Activated CD8-positive, alpha-beta memory T cell treated with anti-CD3 and anti-CD28 coated beads, Interleukin-2, amount 50 U/mL, for 4 hours (primary cell): ENCODE results near the gene IHH.
A peak's percentile ranks its signal among the peaks of the same experiment; 100 is the strongest.

Experiments used
- DNase-seq: peaks from one replicate; pipeline ENCODE4 v3.0.0-alpha.2; 2020

Gene IHH

DNA sequence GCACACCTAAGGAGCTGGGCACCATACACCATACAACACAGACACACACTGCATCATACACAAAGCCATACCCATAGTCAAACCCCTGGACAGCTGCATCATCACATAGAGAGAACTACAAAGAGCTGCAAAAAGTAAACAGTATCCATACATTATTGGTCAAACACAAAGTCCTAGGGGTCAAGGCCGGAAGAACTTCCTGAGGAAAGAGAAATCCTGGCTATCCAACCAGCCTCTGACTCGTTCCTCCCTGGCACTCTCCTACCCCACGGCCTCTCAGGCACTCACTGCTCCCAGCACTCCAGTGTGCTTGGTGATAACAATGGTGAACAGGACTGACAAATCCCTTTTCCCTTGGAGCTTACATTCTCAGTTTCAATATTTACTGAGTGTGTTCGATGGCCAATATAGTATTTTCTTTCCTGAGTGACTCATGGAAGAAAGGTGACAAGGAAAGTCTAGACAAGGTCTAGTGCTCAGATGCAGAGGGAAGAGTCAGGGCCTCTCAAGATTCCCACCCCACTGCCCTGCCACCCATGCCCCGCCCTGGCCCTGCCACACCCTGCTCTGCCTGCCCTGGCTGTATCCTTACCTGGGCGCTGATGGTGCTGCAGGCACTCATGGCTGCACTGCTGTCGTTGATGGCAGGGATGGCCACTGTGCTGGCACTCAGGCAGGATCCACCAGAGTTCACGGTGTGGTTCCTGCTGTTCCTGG lies 22.8 kb downstream of the IHH start:
- DNase-seq, result no peak

DNA sequence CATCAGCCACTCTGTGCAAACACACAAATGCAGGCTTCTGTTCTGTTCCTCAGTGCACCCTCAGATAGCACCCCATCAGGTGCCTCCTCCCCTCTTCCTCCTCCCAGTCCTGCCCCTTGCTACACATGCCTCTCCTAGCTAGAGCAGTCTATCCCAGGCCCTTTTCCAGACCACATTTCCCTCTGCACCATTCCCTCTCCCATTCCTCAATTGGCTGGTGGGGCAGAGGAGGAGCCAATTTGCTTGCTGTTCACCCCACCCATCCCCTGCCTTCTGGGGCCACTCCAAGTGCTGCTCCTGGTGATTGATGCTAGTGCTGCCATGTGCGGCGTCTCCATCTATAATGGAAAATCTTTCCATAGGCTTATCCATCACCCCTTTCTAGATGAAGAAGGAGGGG lies 24.8 kb downstream of the IHH start:
- no peak for DNase-seq

- no peak for DNase-seq
Measured at GRCh38 chr2:219034823-219035222, 25.9 kb downstream of the IHH start.

- no peak for DNase-seq
Measured at GRCh38 chr2:219032051-219032745, 28.5 kb downstream of the IHH start.

- no peak for DNase-seq
Measured at GRCh38 chr2:219031005-219031738, 29.5 kb downstream of the IHH start.

GRCh38 chr2:219030177-219030940 lies 30.4 kb downstream of the IHH start:
- no peak for DNase-seq

- DNase-seq, result peak; percentile 76
Measured at GRCh38 chr2:219029829-219030165, 30.9 kb downstream of the IHH start.

DNA sequence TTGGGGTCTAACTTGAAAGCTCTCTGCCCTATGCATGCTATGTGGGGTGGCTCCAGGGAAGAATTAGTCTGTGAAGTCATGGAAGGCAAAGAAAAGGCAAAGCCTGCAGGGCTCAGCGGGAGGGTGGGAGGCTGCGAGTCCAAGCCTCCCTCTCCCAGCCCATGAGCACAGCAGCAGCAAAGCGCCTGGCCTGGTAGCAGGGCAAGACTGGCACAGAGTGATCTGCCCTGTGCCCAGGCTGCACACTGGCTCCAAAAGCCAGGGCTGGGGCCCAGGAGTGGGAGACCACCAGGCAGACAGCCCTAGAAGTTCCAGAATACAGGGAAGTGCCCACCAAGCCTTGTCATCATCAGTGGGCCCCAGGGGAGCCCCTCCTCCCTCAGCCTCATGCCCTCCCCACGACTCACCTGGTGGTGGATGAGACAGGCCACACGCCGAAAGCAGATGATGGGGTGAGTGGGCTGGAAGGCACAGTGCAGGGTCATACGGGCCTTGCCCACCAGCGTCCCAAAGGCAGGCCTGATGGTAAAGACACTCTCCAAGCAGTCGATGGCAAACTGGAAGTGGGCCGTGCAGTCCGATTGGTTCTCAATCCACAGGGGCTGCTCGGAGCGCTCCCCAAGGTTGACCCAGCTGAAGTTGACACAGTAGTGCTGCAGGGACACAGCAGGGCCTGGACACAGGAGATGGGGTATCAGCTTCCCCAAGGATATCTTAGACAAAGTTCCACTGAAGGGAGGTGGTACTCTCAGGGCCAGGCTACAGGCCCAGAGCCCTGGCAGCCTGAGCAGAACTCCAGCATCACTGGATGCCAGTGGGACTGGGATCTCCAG lies 31.5 kb downstream of the IHH start:
- DNase-seq, result no peak

DNA sequence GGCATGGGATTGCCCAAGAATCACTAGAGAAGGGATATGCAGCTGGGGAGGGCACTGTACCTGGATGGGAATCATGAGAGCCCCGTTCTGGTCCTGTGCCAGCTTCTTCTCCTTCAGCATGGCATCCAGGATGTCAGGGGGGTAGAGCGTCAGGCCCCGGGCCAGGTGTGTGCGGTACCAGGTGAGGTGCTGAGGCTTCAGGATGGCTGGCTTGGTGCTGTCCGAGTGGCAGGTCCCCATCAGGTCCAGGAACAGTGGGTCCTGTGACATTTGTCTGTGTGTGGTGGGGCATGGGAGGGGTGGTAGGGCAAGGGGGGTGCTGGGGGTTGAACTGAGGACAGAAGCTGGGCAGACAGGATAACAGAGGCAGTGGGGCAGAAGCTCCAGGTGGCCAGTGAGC lies 32.6 kb downstream of the IHH start:
- DNase-seq, result no peak

- no peak for DNase-seq
Measured at GRCh38 chr2:219027511-219028055, 33.1 kb downstream of the IHH start.

- no peak for DNase-seq
Measured at GRCh38 chr2:219026946-219027345, 33.8 kb downstream of the IHH start.

- DNase-seq, result no peak
Measured at GRCh38 chr2:219025637-219026585, 34.8 kb downstream of the IHH start.

- DNase-seq, result no peak
Measured at GRCh38 chr2:219024059-219024458, 36.7 kb downstream of the IHH start.

DNA sequence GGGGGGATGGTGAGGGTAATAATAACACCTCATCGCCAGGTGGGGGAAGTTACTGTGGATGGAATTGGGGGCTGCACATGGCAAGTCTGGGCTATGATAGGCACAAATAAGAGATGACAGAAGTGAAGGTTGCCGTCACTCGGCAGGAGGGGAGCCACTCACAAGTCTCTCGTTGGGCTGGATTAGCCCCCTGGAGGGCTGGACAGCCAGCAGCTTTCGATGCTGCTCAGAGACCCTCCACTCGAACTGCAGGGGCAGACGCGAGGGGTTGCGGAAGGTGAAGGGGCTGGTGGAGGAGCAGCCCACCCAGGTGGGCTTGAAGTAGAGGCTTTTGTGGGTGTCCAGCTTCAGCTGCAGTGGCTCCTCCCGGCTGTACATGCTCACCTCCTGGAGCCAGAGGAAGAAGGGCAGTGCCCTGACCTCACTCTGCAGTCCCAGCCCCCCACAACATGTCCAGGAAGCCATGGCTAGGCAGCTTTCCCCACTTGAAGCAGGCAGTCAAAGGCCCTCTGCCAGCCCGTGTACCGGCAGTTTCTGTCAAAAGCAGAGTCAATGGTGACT lies 37.6 kb downstream of the IHH start:
- DNase-seq, result no peak

DNA sequence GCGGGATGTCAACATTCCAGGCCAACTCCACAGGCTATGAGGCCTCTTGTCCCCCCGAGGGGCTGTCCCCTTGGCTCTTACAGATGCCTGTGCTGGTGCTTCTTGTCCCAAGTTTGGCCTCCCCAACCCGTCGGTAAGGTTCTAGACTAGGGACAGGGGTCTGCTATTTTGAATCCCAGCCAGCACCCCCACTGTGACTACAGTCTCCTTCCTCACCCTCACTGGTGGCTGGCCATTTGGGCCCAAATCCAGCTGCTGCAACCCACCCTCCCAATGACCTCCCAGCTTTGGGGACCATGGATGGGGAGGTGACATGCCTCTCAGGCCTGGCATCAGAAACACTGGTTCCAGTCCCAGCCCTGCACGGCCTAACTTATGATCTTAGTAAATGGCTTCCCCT lies 38.1 kb downstream of the IHH start:
- DNase-seq, result no peak

DNA sequence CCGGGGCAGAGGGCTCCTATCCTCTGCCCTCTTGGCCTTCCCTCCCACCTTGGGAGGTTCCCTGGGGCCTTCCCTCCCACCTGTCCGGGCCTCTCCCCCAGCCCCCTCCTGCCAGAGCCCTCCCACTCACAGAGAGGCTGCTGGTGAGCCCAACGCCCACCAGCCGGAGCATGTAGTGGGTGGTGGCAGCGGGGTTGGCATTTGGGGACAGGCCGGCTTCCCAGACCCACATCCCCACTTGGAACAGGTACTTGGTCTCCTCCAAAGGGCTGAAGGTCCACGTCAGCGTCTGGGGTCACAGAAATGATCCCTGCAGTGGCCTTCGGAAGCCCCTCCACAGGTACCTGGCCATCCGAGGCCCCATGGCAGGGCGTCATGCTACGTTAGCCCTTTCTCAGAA lies 38.7 kb downstream of the IHH start:
- DNase-seq, result no peak

GRCh38 chr2:219021591-219021990 lies 39.1 kb downstream of the IHH start:
- no peak for DNase-seq

- no peak for DNase-seq
Measured at GRCh38 chr2:219020604-219021365, 39.9 kb downstream of the IHH start.

DNA sequence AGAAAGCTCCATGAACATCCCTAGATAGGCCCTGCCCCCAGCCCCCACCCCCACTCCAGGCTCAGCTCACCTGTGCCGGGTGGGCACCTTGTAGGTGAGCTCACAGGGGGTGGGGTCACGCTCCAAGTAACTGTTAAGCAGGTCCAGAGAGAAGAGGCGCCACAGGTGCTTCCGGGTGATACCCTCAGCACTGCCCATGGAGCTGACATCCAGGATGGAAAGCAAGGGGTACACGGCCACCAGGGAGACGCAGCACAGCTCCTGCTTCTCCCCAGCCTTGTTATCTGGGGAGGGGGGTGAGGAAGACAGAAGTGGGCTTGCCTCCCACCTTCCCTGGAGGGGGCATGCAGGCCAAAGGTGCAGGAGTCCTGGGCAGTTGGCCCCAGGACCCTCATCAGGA lies 41.3 kb downstream of the IHH start:
- no peak for DNase-seq

- no peak for DNase-seq
Measured at GRCh38 chr2:219018726-219019125, 42.0 kb downstream of the IHH start.
